ENCODE measurements around the gene DTNBP1.

- no peak for TF ChIP-seq CTCF (IDR thresholded peaks at IDR 0.05; ENCODE audit: extremely low read depth in 1 of 2, insufficient read depth in 1 of 2, low read depth in 1 of 2, low read length in 2 of 2)
- no peak for TF ChIP-seq POLR2A (IDR thresholded peaks at IDR 0.05; ENCODE audit: low read depth, low read length)
- no peak for TF ChIP-seq EZH2 (IDR thresholded peaks at IDR 0.05; ENCODE audit: borderline replicate concordance, low read depth, low read length, severe bottlenecking)
- TF ChIP-seq JUN (IDR thresholded peaks at IDR 0.05; ENCODE audit: borderline replicate concordance, insufficient read depth, insufficient read length, low read depth): no peak
Measured at GRCh38 chr6:15626160-15626559, 36.7 kb downstream of the DTNBP1 start.
